Dedifferentiated amniotic fluid mesenchymal stem cell (primary cell): ENCODE data around the gene CSNK1D.

Experiments used
- DNase-seq: peaks from one replicate; pipeline ENCODE4 v3.0.0-alpha.2; 2016; ENCODE audit errors: extremely low spot score

The CSNK1D gene

GRCh38 chr17:82228842-82229697, 44.4 kb downstream of the CSNK1D start, which contains the start of gene SLC16A3:
SLC16A3 (plus strand) TSS chr17:82229042; CDS start chr17:82236009, 6,967 bp downstream.
- DNase-seq: peak; percentile 36

- DNase-seq: no peak
Measured at GRCh38 chr17:82228278-82228841, 45.1 kb downstream of the CSNK1D start.

GRCh38 chr17:82227629-82228277, 45.7 kb downstream of the CSNK1D start:
- no peak for DNase-seq

GRCh38 chr17:82226809-82227628, 46.5 kb downstream of the CSNK1D start:
- DNase-seq: no peak

GRCh38 chr17:82226146-82226808, 47.2 kb downstream of the CSNK1D start:
- no peak for DNase-seq

GRCh38 chr17:82225368-82226029, 48.0 kb downstream of the CSNK1D start:
- DNase-seq: no peak

- DNase-seq: no peak
Measured at GRCh38 chr17:82224666-82225065, 48.8 kb downstream of the CSNK1D start.

- no peak for DNase-seq
Measured at GRCh38 chr17:82223517-82223916, 50.0 kb downstream of the CSNK1D start.

GRCh38 chr17:82222816-82223215, 50.7 kb downstream of the CSNK1D start:
- no peak for DNase-seq

- no peak for DNase-seq
Measured at GRCh38 chr17:82221341-82221902, 52.1 kb downstream of the CSNK1D start.

GRCh38 chr17:82219753-82220709, 53.5 kb downstream of the CSNK1D start:
- DNase-seq: no peak

GRCh38 chr17:82219083-82219482, 54.4 kb downstream of the CSNK1D start:
- DNase-seq: no peak

GRCh38 chr17:82218349-82219075, 55.0 kb downstream of the CSNK1D start:
- no peak for DNase-seq

GRCh38 chr17:82217530-82218204, 55.8 kb downstream of the CSNK1D start:
- DNase-seq: peak; percentile 62

GRCh38 chr17:82217120-82217529, 56.4 kb downstream of the CSNK1D start:
- DNase-seq: no peak

GRCh38 chr17:82216301-82217119, 57.0 kb downstream of the CSNK1D start:
- DNase-seq: peak; percentile 66

GRCh38 chr17:82215972-82216300, 57.6 kb downstream of the CSNK1D start:
- no peak for DNase-seq
